PC-3 (cell line): ENCODE results near the gene HBP1. TPM values are rescaled to one million over a fixed set of nuclear protein-coding genes. Genes with fewer than 3 reads are reported as not detected.
A peak's percentile ranks its signal among the peaks of the same experiment; 100 is the strongest.

Experiments used
- ATAC-seq: fragments of 200-7000 bp; cut with Tn5 transposase; 2 replicates; pipeline ENCODE4 v1.9.1; 2020; ENCODE audit warnings: mild to moderate bottlenecking, moderate library complexity
- Bru-seq: library from RNA; stranded (reverse); fragments of 400-500 nt; gene quantifications from one replicate; lab custom pipeline; 2021; lab: Mats Ljungman, UMichigan
- BruChase-seq, 2 experiments: library from RNA; stranded (reverse); fragments of 400-500 nt; gene quantifications; one replicate each; lab custom pipeline; 2021; lab: Mats Ljungman, UMichigan
- BruUV-seq: library from RNA; stranded (reverse); fragments of 400-500 nt; replicated peaks from 2 replicates; lab custom pipeline; 2021; lab: Mats Ljungman, UMichigan
- CTCF ChIA-PET: fragments of 300-600 bp; sonication (Branson Sonifier 250); formaldehyde crosslinking; loops from one replicate; lab custom pipeline; 2022; ENCODE audit warnings: antibody characterized with exemption; lab: Charles Lee
- POLR2A ChIA-PET: fragments of 300-600 bp; sonication (Branson Sonifier 250); formaldehyde crosslinking; loops from one replicate; lab custom pipeline; 2022; ENCODE audit warnings: antibody characterized with exemption; ENCODE audit not compliant: unreplicated experiment; lab: Charles Lee
- DNase-seq: peaks from one replicate; pipeline ENCODE4 v3.0.0-alpha.2; 2015
- H2AFZ ChIP-seq: fragments of 300-600 bp; sonication (generic); 2 replicates; pipeline ENCODE4 v1.6.0; 2016; ENCODE audit warnings: antibody characterized with exemption, low read length
- H3F3A ChIP-seq: fragments of 300-600 bp; sonication (generic); one replicate; pipeline ENCODE4 v1.6.0; 2017; ENCODE audit warnings: antibody characterized with exemption, low read length, control low read depth, mild to moderate bottlenecking; ENCODE audit not compliant: unreplicated experiment
- H3K27ac ChIP-seq: fragments of 300-600 bp; sonication (generic); 2 replicates; pipeline ENCODE4 v1.5.1; 2016; ENCODE audit warnings: mild to moderate bottlenecking, low read length
- H3K27me3 ChIP-seq: fragments of 300-600 bp; sonication (generic); 2 replicates; pipeline ENCODE4 v1.6.1; 2016; ENCODE audit warnings: low read length, mixed read lengths
- H3K36me3 ChIP-seq: fragments of 300-600 bp; sonication (generic); 2 replicates; pipeline ENCODE4 v1.6.1; 2016; ENCODE audit warnings: low read depth, mixed run types, low read length, mixed read lengths
- H3K4me1 ChIP-seq: fragments of 300-600 bp; sonication (generic); 2 replicates; pipeline ENCODE4 v1.5.1; 2016; ENCODE audit warnings: low read length; ENCODE audit not compliant: insufficient read depth
- H3K4me2 ChIP-seq: fragments of 300-600 bp; sonication (generic); 2 replicates; pipeline ENCODE4 v1.6.0; 2016; ENCODE audit warnings: low read length
- H3K4me3 ChIP-seq: fragments of 300-600 bp; sonication (generic); 2 replicates; pipeline ENCODE4 v1.5.1; 2016; ENCODE audit warnings: mild to moderate bottlenecking, low read length, mixed read lengths
- H3K79me2 ChIP-seq: fragments of 300-600 bp; sonication (generic); 2 replicates; pipeline ENCODE4 v1.6.1; 2017; ENCODE audit warnings: low read length, mixed read lengths
- H3K9ac ChIP-seq: fragments of 300-600 bp; sonication (generic); 2 replicates; pipeline ENCODE4 v1.6.0; 2016; ENCODE audit warnings: mild to moderate bottlenecking, low read length
- H3K9me2 ChIP-seq: fragments of 300-600 bp; sonication (generic); replicated peaks from 2 replicates; pipeline ENCODE4 v1.6.1; 2016; ENCODE audit warnings: mixed run types, low read length, mixed read lengths
- H3K9me3 ChIP-seq: fragments of 300-600 bp; sonication (generic); 2 replicates; pipeline ENCODE4 v1.6.1; 2016; ENCODE audit warnings: low read length, mixed read lengths
- H4K20me1 ChIP-seq: fragments of 300-600 bp; sonication (generic); 2 replicates; pipeline ENCODE4 v1.6.1; 2016; ENCODE audit warnings: low read length, mixed read lengths
- CTCF ChIP-seq: fragments of 300-600 bp; sonication (generic); conservative IDR thresholded peaks from 2 replicates; pipeline ENCODE4 v1.5.1; 2017; ENCODE audit warnings: antibody characterized with exemption, low read depth, mild to moderate bottlenecking, low read length
- EZH2 ChIP-seq: fragments of 300-600 bp; sonication (generic); IDR thresholded peaks from one replicate; pipeline ENCODE4 v1.6.1; 2017; ENCODE audit warnings: antibody characterized with exemption, mild to moderate bottlenecking, low read length; ENCODE audit not compliant: unreplicated experiment
- EZH2phosphoT487 ChIP-seq: fragments of 300-600 bp; sonication (generic); IDR thresholded peaks from 2 replicates; pipeline ENCODE4 v1.6.1; 2018; ENCODE audit warnings: mild to moderate bottlenecking, antibody characterized with exemption, low read length, borderline replicate concordance
- intact Hi-C: fragments of 100-400 bp; cut with micrococcal nuclease; formaldehyde crosslinking; loops from 2 replicates; pipeline ENCODE4 v1.9.0; 2023
- long read RNA-seq: library from polyadenylated mRNA; unstranded; transcript quantifications from one replicate; pipeline ENCODE4 v2.0.0, GENCODE V29; 2021; ENCODE audit not compliant: unreplicated experiment
- total RNA-seq: library from RNA; depleted of rRNA; stranded (reverse); fragments of >200 nt; gene quantifications from 2 replicates; pipeline ENCODE4 v1.2.3, GENCODE V29; 2014; rRNA removed

The HBP1 gene
- total RNA-seq (13.0 and 17.6 TPM in 2 replicates), Bru-seq, nascent RNA (percentile 93 among the genes with signal in this experiment), BruChase-seq, experiment 1, labeled RNA remaining after a 6-hour chase (percentile 74 among the genes with signal in this experiment), BruChase-seq, experiment 2, labeled RNA remaining after a 2-hour chase (percentile 86 among the genes with signal in this experiment)
- long read RNA-seq, transcript HBP1-201 (11 exons, 2,829 nt), result minor isoform, 17 of 94 reads
- long read RNA-seq, transcript HBP1-208 (11 exons, 2,704 nt), result major isoform, 44 of 94 reads
- long read RNA-seq, partial matches to known transcripts, result 15 of 94 reads
- long read RNA-seq, other reads (novel, unspliced or antisense), result 17 of 94 reads

- Histone ChIP-seq H3K4me3 (peak within 1 kb of the TSS; percentile 86), H4K20me1 (peaks cover 13% of the 10 kb centered on the region; the same call in 1 of the 2 replicates), H3K9me2 (no peaks in the 10 kb centered on the region), H3K9me3 (no peaks in the 10 kb centered on the region), H2AFZ (peak within 1 kb of the TSS; percentile 100), H3K27ac (peak within 1 kb of the TSS; percentile 65), H3K4me1 (peaks cover 20% of the 10 kb centered on the region), H3K79me2 (peaks cover 33% of the 10 kb centered on the region), H3K9ac (peak within 1 kb of the TSS; percentile 80), H3K27me3 (no peaks in the 10 kb centered on the region), H3F3A (no peaks in the 10 kb centered on the region), H3K36me3 (no peaks in the 10 kb centered on the region), H3K4me2 (peak within 1 kb of the TSS; percentile 99)
- intact Hi-C loops, result loop anchor here (10.0 kb wide), 1 partner anchor 846 kb away; no protein-coding TSS in a partner anchor
- DNase-seq (peak; percentile 99), ATAC-seq (peak; percentile 90)
- ChIA-PET CTCF (interaction anchor here (0.6 to 1.1 kb wide), 6 partner anchors 18 to 845 kb away, joined by 3 to 7 read pairs (median 6); partner anchors contain the start of gene CCDC71L), POLR2A (interaction anchor here (0.5 to 1.0 kb wide), 6 partner anchors 34 to 883 kb away, joined by 3 to 7 read pairs (median 3); no protein-coding TSS in a partner anchor)
- no TSS peak for BruUV-seq
- TF ChIP-seq EZH2phosphoT487 (no peak), CTCF (no peak), EZH2 (no peak)
These were observed at the start of gene HBP1 for GRCh38 chr7:107168233-107169119. Gene HBP1, plus strand, starts transcription at chr7:107169003. Its CDS starts 10,891 bp downstream, at chr7:107179894.

- no peak for DNase-seq
- Histone ChIP-seq H2AFZ (no peak overlapping the region), H3K4me3 (no peak overlapping the region), H3K27me3 (peaks cover 12% of the 10 kb centered on the region; the same call in 1 of the 2 replicates), H3K27ac (no peak overlapping the region), H4K20me1 (no peaks in the 10 kb centered on the region), H3K4me1 (peaks cover 7% of the 10 kb centered on the region; the same call in 1 of the 2 replicates), H3K36me3 (no peaks in the 10 kb centered on the region), H3K9ac (no peak overlapping the region), H3F3A (no peaks in the 10 kb centered on the region), H3K9me2 (no peaks in the 10 kb centered on the region), H3K4me2 (no peak overlapping the region), H3K79me2 (no peaks in the 10 kb centered on the region), H3K9me3 (no peaks in the 10 kb centered on the region)
- no TSS peak for BruUV-seq
- ChIA-PET POLR2A (no interaction called here), CTCF (interaction anchor here (0.6 kb wide), 1 partner anchor 977 kb away, joined by 4 read pairs; no protein-coding TSS in a partner anchor)
- no peak for ATAC-seq
- intact Hi-C loops, result no loop called here
- TF ChIP-seq EZH2, result no peak
- TF ChIP-seq EZH2phosphoT487, result no peak
- no peak for TF ChIP-seq CTCF
These were observed 49.3 kb upstream of the HBP1 start for GRCh38 chr7:107119376-107120105.
